K562 (cell line): ENCODE data around the gene ABCA13. TPM values are rescaled to one million over a fixed set of nuclear protein-coding genes. Genes with fewer than 3 reads are reported as not detected.
A peak's percentile ranks its signal among the peaks of the same experiment; 100 is the strongest.

Experiments used
- ATAC-seq: fragments of 200-7000 bp; cut with Tn5 transposase; 3 replicates; pipeline ENCODE4 v1.9.1; 2020; ENCODE audit warnings: moderate library complexity
- BruUV-seq: library from RNA; stranded (reverse); fragments of 400-500 nt; replicated peaks from 2 replicates; lab custom pipeline; 2021; lab: Mats Ljungman, UMichigan
- CTCF ChIA-PET: fragments of 300-600 bp; formaldehyde crosslinking; extraction: SDS; loops from one replicate; lab custom pipeline; 2021; ENCODE audit warnings: low intra/inter-chr PET ratio; lab: Yijun Ruan, JAX
- POLR2A ChIA-PET: fragments of 300-600, 350-650 bp; sonication (Branson Sonifier 250); formaldehyde crosslinking; extraction: SDS; loops from one replicate; lab custom pipeline; 2021; ENCODE audit warnings: antibody characterized with exemption, inconsistent platforms; lab: Yijun Ruan, JAX
- DNase-seq, 4 experiments: peaks; one replicate each; pipeline versions ENCODE4 v3.0.0 to v3.0.0-alpha.2; 2011 to 2018; ENCODE audit warnings: low spot score in 3 of 4, mixed read lengths in 3 of 4; ENCODE audit errors: extremely low read depth in 1 of 4
- FAIRE-seq: peaks from 2 replicates; lab custom pipeline; 2011; peaks lifted over from hg19 to GRCh38; lab: Jason Lieb, UNC
- H2AFZ ChIP-seq: 2 replicates; pipeline ENCODE4 v1.6.0; 2011; ENCODE audit warnings: low read depth, low read length, control low read depth, inconsistent platforms
- H3K27ac ChIP-seq: fragments of 200-600 bp; 3 replicates; pipeline ENCODE4 v1.8.0; 2011; ENCODE audit warnings: low read depth, mild to moderate bottlenecking, control low read depth, inconsistent platforms, low read length, moderate library complexity, mixed read lengths; ENCODE audit errors: extremely low read depth
- H3K27me3 ChIP-seq, 2 experiments: fragments of 300-600 bp in 1 of 2; 2 replicates in 1 of 2; 3 replicates in 1 of 2; pipeline versions ENCODE4 v1.6.0 to v1.8.0; 2011; ENCODE audit warnings: inconsistent platforms in 2 of 2, low read length in 2 of 2, mild to moderate bottlenecking in 1 of 2, mixed read lengths in 1 of 2, moderate library complexity in 1 of 2; ENCODE audit not compliant: control insufficient read depth in 2 of 2, insufficient read depth in 2 of 2
- H3K36me3 ChIP-seq: fragments of 300-600 bp; 3 replicates; pipeline ENCODE4 v1.8.0; 2011; ENCODE audit warnings: mild to moderate bottlenecking, low read length, inconsistent platforms; ENCODE audit not compliant: control insufficient read depth, insufficient read depth
- H3K4me1 ChIP-seq, 2 experiments: fragments of 200-600 bp in 1 of 2; replicated peaks in 1 of 2; 2 replicates in 1 of 2; 3 replicates in 1 of 2; pipeline versions ENCODE4 v1.5.1 to v1.8.0; 2011; ENCODE audit warnings: inconsistent platforms in 2 of 2, low read length in 2 of 2, mild to moderate bottlenecking in 1 of 2, mixed read lengths in 1 of 2, moderate library complexity in 1 of 2; ENCODE audit not compliant: control insufficient read depth in 2 of 2, insufficient read depth in 2 of 2
- H3K4me2 ChIP-seq: 2 replicates; pipeline ENCODE4 v1.6.1; 2011; ENCODE audit warnings: low read length, control low read depth, inconsistent platforms, mixed read lengths; ENCODE audit not compliant: insufficient read depth
- H3K4me3 ChIP-seq: fragments of 200-600 bp; sonication (generic), shearing (Covaris generic); 2 replicates; pipeline ENCODE4 v1.5.1; 2016; ENCODE audit warnings: control low read depth, inconsistent platforms
- H3K79me2 ChIP-seq: fragments of 200-600 bp; 3 replicates; pipeline ENCODE4 v1.8.0; 2011; ENCODE audit warnings: low read length, inconsistent platforms; ENCODE audit not compliant: control insufficient read depth, insufficient read depth
- H3K9ac ChIP-seq, 2 experiments: 2 replicates each; pipeline versions ENCODE4 v1.6.0 to v1.6.1; 2011; ENCODE audit warnings: low read depth in 2 of 2, low read length in 2 of 2, control low read depth in 1 of 2, inconsistent platforms in 1 of 2, mild to moderate bottlenecking in 1 of 2, mixed read lengths in 1 of 2; ENCODE audit not compliant: insufficient read depth in 1 of 2
- H3K9me1 ChIP-seq: one replicate; pipeline ENCODE4 v1.6.0; 2011; ENCODE audit warnings: inconsistent platforms, mild to moderate bottlenecking, low read length, moderate library complexity; ENCODE audit not compliant: control insufficient read depth, insufficient read depth
- H3K9me3 ChIP-seq: replicated peaks from 2 replicates; pipeline ENCODE4 v1.5.1; 2011; ENCODE audit warnings: low read depth, low read length, inconsistent platforms; ENCODE audit not compliant: control insufficient read depth, insufficient read depth
- H4K20me1 ChIP-seq: replicated peaks from 2 replicates; pipeline ENCODE4 v1.6.1; 2011; ENCODE audit warnings: low read length, inconsistent platforms, mixed read lengths; ENCODE audit not compliant: control insufficient read depth, insufficient read depth
- C11orf30 ChIP-seq: fragments of 450-650 bp; IDR thresholded peaks from 2 replicates; pipeline ENCODE4 v1.6.1; 2016; ENCODE audit warnings: low read depth, mild to moderate bottlenecking
- CUX1 ChIP-seq: fragments of 200-800 bp; sonication (Bioruptor generic); IDR thresholded peaks from 2 replicates; pipeline ENCODE4 v1.6.1; 2016; ENCODE audit warnings: missing genetic modification characterization, missing compliant biosample characterization
- DIDO1 ChIP-seq: fragments of 450-650 bp; IDR thresholded peaks from 2 replicates; pipeline ENCODE4 v1.6.1; 2016; ENCODE audit warnings: low read depth, missing biosample characterization, missing genetic modification characterization
- SMAD4 ChIP-seq: fragments of 250-450 bp; sonication (Bioruptor Pico); conservative IDR thresholded peaks from 2 replicates; pipeline ENCODE4 v1.8.0; 2021; ENCODE audit warnings: inconsistent platforms, mild to moderate bottlenecking, moderate library complexity
- TSC22D4 ChIP-seq: fragments of 450-650 bp; IDR thresholded peaks from 2 replicates; pipeline ENCODE4 v1.6.1; 2016; ENCODE audit warnings: missing genetic modification characterization, missing biosample characterization, control low read depth
- ZNF174 ChIP-seq: fragments of 250-450 bp; sonication (Bioruptor Pico); IDR thresholded peaks from 2 replicates; pipeline ENCODE4 v1.4.0; 2020; ENCODE audit warnings: mild to moderate bottlenecking
- ZNF316 ChIP-seq: fragments of 450-650 bp; IDR thresholded peaks from 2 replicates; pipeline ENCODE4 v1.6.1; 2016
- ZNF512 ChIP-seq: IDR thresholded peaks from 2 replicates; pipeline ENCODE4 v1.6.1; 2016; ENCODE audit warnings: missing genetic modification characterization, missing compliant biosample characterization
- ZNF57 ChIP-seq: fragments of 450-650 bp; formaldehyde crosslinking; IDR thresholded peaks from 2 replicates; pipeline ENCODE4 v1.4.0; 2020; ENCODE audit warnings: mild to moderate bottlenecking, moderate library complexity
- WGBS: fragments of 100-300 bp; shearing (Covaris generic); methylation state at CpG from one replicate; pipeline ENCODE4 v1.1.6; 2016; ENCODE audit warnings: low coverage, mixed read lengths; ENCODE audit not compliant: insufficient coverage; ENCODE audit errors: missing lambda C conversion rate; 5-methylcytosine and 5-hydroxymethylcytosine counted together
- in situ Hi-C: fragments of 300-500 bp; cut with MboI; formaldehyde crosslinking; loops from 4 replicates; pipeline ENCODE4 v1.15.0; 2018; ENCODE audit warnings: inconsistent platforms, mixed read lengths
- intact Hi-C: fragments of 100-400 bp; cut with micrococcal nuclease; formaldehyde crosslinking; loops from 2 replicates; pipeline ENCODE4 v1.14.2; 2022
- polyA plus RNA-seq, 8 experiments: library from polyadenylated mRNA; depleted of rRNA in 4 of 8; stranded (reverse) in 5 of 8; unstranded in 3 of 8; fragments of >200 nt; fragmentation: Nextera tagmentation in 2 of 8; fragmentation: Illumina TruSeq in 1 of 8; extraction: Ambion mirVana in 2 of 8; extraction: Trizol in 1 of 8; gene quantifications; 2 replicates each; pipeline versions ENCODE4 v1.2.1 to v1.2.3, GENCODE V29; 2011 to 2014; ENCODE audit warnings: inconsistent platforms in 1 of 8, missing spikeins in 1 of 8
- total RNA-seq, 7 experiments: library from RNA; depleted of rRNA in 6 of 7; stranded (reverse); fragments of >200 nt in 6 of 7; fragmentation: Illumina TruSeq in 2 of 7; extraction: Trizol in 2 of 7; gene quantifications; 2 replicates each; pipeline versions ENCODE4 v1.2.1 to v1.2.3, GENCODE V29; 2011 to 2021; ENCODE audit warnings: low replicate concordance in 1 of 7

The ABCA13 gene
- total and polyA plus RNA-seq, 9 of the 15 experiments (the other 6 are each of a cell fraction or from before 2014, with no cell fraction given): 0.14 to 1.5 (median 0.38) TPM

GRCh38 chr7:48628793-48629349 lies 457.6 kb downstream of the ABCA13 start (continued):
- TF ChIP-seq ZNF512: no peak
- no peak for TF ChIP-seq SMAD4 (CRISPR knock-in tag)
- TF ChIP-seq DIDO1 (tag): no peak
- no peak for TF ChIP-seq ZNF174 (CRISPR knock-in tag)
- TF ChIP-seq ZNF57 (CRISPR knock-in tag): no peak
- TF ChIP-seq TSC22D4 (tag): no peak

- BruUV-seq: no TSS peak
- no peak for FAIRE-seq
Measured at GRCh38 chr7:48634116-48634632, 462.9 kb downstream of the ABCA13 start.

More at GRCh38 chr7:48634116-48634632, 462.9 kb downstream of the ABCA13 start:
- H3K9me1 ChIP-seq: no peaks in the 10 kb centered on the region
- peak; percentile 51; the same call in 1 of the 2 replicates for TF ChIP-seq ZNF316
- peak; percentile 28; the same call in 1 of the 2 replicates for TF ChIP-seq C11orf30
- no peak for TF ChIP-seq CUX1 (CRISPR knock-in tag)
- no peak for ATAC-seq
- no peaks in the 10 kb centered on the region for H3K4me1 ChIP-seq
- intact Hi-C loops: no loop called here
- in situ Hi-C loops: no loop called here
- WGBS: 3% methylated on average over 2 of the region's 2 CpGs
- POLR2A ChIA-PET: no interaction called here
- no peaks in the 10 kb centered on the region for H3K27me3 ChIP-seq
- CTCF ChIA-PET: no interaction called here
- H2AFZ ChIP-seq: no peak overlapping the region
- H3K27ac ChIP-seq: no peak overlapping the region
- no peaks in the 10 kb centered on the region for H3K36me3 ChIP-seq
- H3K4me2 ChIP-seq: no peak overlapping the region
- no peaks in the 10 kb centered on the region for H3K79me2 ChIP-seq
- H3K9ac ChIP-seq: no peak overlapping the region
- no peak overlapping the region for H3K4me3 ChIP-seq
- no peaks in the 10 kb centered on the region for H3K9me3 ChIP-seq
- DNase-seq: no peak
- no peaks in the 10 kb centered on the region for H4K20me1 ChIP-seq
